Common myeloid progenitor, CD34-positive (primary cell): ENCODE results near the gene SERAC1.

Source experiments
- CTCF ChIA-PET: fragments of 350-600 bp; sonication (Branson Sonifier 250); formaldehyde crosslinking; loops from one replicate; lab custom pipeline; 2021; ENCODE audit warnings: antibody characterized with exemption; lab: Charles Lee
- POLR2A ChIA-PET: fragments of 350-600 bp; sonication (Branson Sonifier 250); formaldehyde crosslinking; loops from one replicate; lab custom pipeline; 2021; ENCODE audit warnings: antibody characterized with exemption; lab: Charles Lee
- DNase-seq, 3 donors: peaks; one replicate each; pipeline versions ENCODE4 v3.0.0 to v3.0.0-alpha.2; 2013
- H3K27ac ChIP-seq, 2 experiments: 1 replicate in 1 of 2; 2 replicates in 1 of 2; pipeline ENCODE4 v1.7.0; 2013; ENCODE audit warnings: inconsistent platforms in 2 of 2, low read length in 2 of 2, mild to moderate bottlenecking in 2 of 2, low read depth in 1 of 2, moderate library complexity in 1 of 2; ENCODE audit not compliant: severe bottlenecking in 2 of 2, insufficient read depth in 1 of 2, poor library complexity in 1 of 2
- H3K27me3 ChIP-seq, 5 experiments: replicated peaks in 2 of 5; 1 replicate in 3 of 5; 2 replicates in 2 of 5; pipeline versions ENCODE4 v1.6.1 to v1.7.0; 2013; ENCODE audit warnings: low read length in 4 of 5, mild to moderate bottlenecking in 2 of 5, moderate library complexity in 2 of 5, inconsistent platforms in 1 of 5; ENCODE audit not compliant: insufficient read depth in 5 of 5, control insufficient read depth in 4 of 5
- H3K36me3 ChIP-seq, 4 experiments: 1 replicate in 2 of 4; 2 replicates in 2 of 4; pipeline versions ENCODE4 v1.6.1 to v1.7.0; 2013; ENCODE audit warnings: low read length in 3 of 4, control low read depth in 1 of 4, mild to moderate bottlenecking in 1 of 4; ENCODE audit not compliant: control insufficient read depth in 4 of 4, insufficient read depth in 4 of 4
- H3K4me1 ChIP-seq, 4 experiments: 1 replicate in 3 of 4; 2 replicates in 1 of 4; pipeline versions ENCODE4 v1.6.1 to v1.7.1; 2013; ENCODE audit warnings: low read length in 3 of 4, mild to moderate bottlenecking in 3 of 4, control low read depth in 1 of 4, inconsistent platforms in 1 of 4, moderate library complexity in 1 of 4; ENCODE audit not compliant: control insufficient read depth in 4 of 4, insufficient read depth in 4 of 4; ENCODE audit errors: control extremely low read depth in 1 of 4
- H3K4me3 ChIP-seq, 7 experiments: 1 replicate in 4 of 7; 2 replicates in 3 of 7; pipeline versions ENCODE4 v1.5.1 to v1.7.0; 2013; ENCODE audit warnings: mild to moderate bottlenecking in 7 of 7, low read length in 6 of 7, moderate library complexity in 6 of 7, inconsistent platforms in 2 of 7, low read depth in 2 of 7, control low read depth in 1 of 7; ENCODE audit not compliant: insufficient read depth in 4 of 7, control insufficient read depth in 1 of 7; ENCODE audit errors: extremely low read depth in 1 of 7
- H3K9me3 ChIP-seq, 5 experiments: 1 replicate in 4 of 5; 2 replicates in 1 of 5; pipeline versions ENCODE4 v1.6.1 to v1.7.1; 2013; ENCODE audit warnings: low read length in 4 of 5, mild to moderate bottlenecking in 2 of 5, inconsistent platforms in 1 of 5, low read depth in 1 of 5, moderate library complexity in 1 of 5; ENCODE audit not compliant: control insufficient read depth in 4 of 5, insufficient read depth in 2 of 5; ENCODE audit errors: control extremely low read depth in 1 of 5
- WGBS: methylation state at CpG from one replicate; pipeline ENCODE4 v1.1.5; 2013; ENCODE audit not compliant: insufficient coverage; 5-methylcytosine and 5-hydroxymethylcytosine counted together

The SERAC1 gene

GRCh38 chr6:158085261-158086053, 82.6 kb downstream of the SERAC1 start:
- Histone ChIP-seq H3K36me3 (peaks cover 4 to 65% (median 35%) of the 10 kb centered on the region in 4 experiments), H3K4me1 (peaks cover 0 to 22% (median 11%) of the 10 kb centered on the region in 4 experiments), H3K9me3 (no peaks in the 10 kb centered on the region), H3K27me3 (no peaks in the 10 kb centered on the region), H3K4me3 (no peak overlapping the region), H3K27ac (no peak overlapping the region)
- no peak for DNase-seq
- 90% methylated on average over 21 of the region's 21 CpGs for WGBS
- POLR2A ChIA-PET: no interaction called here
- CTCF ChIA-PET: interaction anchor here (0.7 to 3.7 kb wide), 3 partner anchors 9 to 321 kb away, joined by 3 to 18 read pairs (median 18); no protein-coding TSS in a partner anchor

GRCh38 chr6:158083455-158084325, 84.4 kb downstream of the SERAC1 start:
- CTCF ChIA-PET: interaction anchor here (4.4 kb wide), 1 partner anchor 10 kb away, joined by 26 read pairs; no protein-coding TSS in a partner anchor
- Histone ChIP-seq H3K36me3 (peaks cover 3 to 64% (median 35%) of the 10 kb centered on the region in 4 experiments), H3K27me3 (no peaks in the 10 kb centered on the region)

GRCh38 chr6:158081657-158081935, 86.5 kb downstream of the SERAC1 start:
- H3K4me3 ChIP-seq: no peak overlapping the region
- no peaks in the 10 kb centered on the region for H3K27me3 ChIP-seq
- no peak overlapping the region for H3K27ac ChIP-seq
- peaks cover 7 to 68% (median 35%) of the 10 kb centered on the region in 4 experiments for H3K36me3 ChIP-seq
- H3K4me1 ChIP-seq: peaks cover 0 to 12% (median 8%) of the 10 kb centered on the region in 4 experiments
- H3K9me3 ChIP-seq: no peaks in the 10 kb centered on the region
- WGBS: 92% methylated on average over 4 of the region's 6 CpGs
- no peak for DNase-seq
- CTCF ChIA-PET: interaction anchor here (1.4 to 4.4 kb wide), 2 partner anchors 8 to 208 kb away, joined by 3 to 26 read pairs; no protein-coding TSS in a partner anchor
- POLR2A ChIA-PET: no interaction called here

More at GRCh38 chr6:158083455-158084325, 84.4 kb downstream of the SERAC1 start:
- POLR2A ChIA-PET: no interaction called here
- no peak overlapping the region for H3K27ac ChIP-seq
- no peaks in the 10 kb centered on the region for H3K9me3 ChIP-seq
- peaks cover 0 to 22% (median 11%) of the 10 kb centered on the region in 4 experiments for H3K4me1 ChIP-seq
- WGBS: 94% methylated on average over 19 of the region's 23 CpGs
- no peak overlapping the region for H3K4me3 ChIP-seq
- DNase-seq: no peak

DNA sequence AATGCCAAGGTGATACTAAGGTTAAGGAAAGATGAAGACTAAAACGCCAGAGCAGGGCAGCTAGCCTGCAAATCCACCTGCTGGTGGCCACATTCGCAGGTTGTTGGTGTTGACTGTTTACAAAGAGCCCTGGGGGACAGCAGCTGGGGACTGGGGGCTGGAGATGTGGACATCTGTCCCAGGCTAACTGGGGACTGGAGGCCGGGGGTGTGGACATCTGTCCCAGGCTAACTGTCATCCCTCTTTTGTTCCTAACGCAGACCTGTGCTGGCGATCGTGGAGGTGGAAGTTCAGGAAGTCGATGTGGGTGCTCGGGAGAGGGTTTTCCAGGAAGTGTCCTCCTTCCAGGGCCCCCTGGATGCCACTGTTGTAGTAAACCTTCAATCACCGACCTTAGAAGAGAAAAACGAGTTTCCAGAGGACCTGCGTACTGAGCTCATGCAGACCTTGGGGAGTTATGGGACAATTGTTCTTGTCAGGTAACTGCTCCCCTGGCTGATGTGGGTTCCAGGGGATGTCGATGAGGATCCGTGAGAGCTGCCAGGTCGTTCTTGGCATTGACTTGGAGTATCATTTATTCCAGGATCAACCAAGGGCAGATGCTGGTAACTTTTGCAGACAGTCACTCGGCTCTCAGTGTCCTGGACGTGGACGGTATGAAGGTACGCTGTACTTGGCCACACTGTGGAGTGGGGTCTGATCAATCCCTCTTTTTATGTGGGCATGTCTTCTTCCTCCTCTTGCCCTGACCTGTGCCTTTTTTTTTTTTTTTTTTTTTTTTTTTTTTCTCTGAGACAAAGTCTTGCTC, 87.0 kb downstream of the SERAC1 start:
- no peak overlapping the region for H3K27ac ChIP-seq
- peaks cover 7 to 69% (median 32%) of the 10 kb centered on the region in 4 experiments for H3K36me3 ChIP-seq
- H3K27me3 ChIP-seq: no peaks in the 10 kb centered on the region
- no peak for DNase-seq
- H3K9me3 ChIP-seq: no peaks in the 10 kb centered on the region
- 89% methylated on average over 18 of the region's 18 CpGs for WGBS
- no peak overlapping the region for H3K4me3 ChIP-seq
- peaks cover 0 to 6% (median 3%) of the 10 kb centered on the region in 4 experiments for H3K4me1 ChIP-seq
- ChIA-PET POLR2A (no interaction called here), CTCF (interaction anchor here (1.4 to 4.4 kb wide), 2 partner anchors 7 to 208 kb away, joined by 3 to 26 read pairs; no protein-coding TSS in a partner anchor)

GRCh38 chr6:158078320-158078719, 89.7 kb downstream of the SERAC1 start:
- H3K27me3 ChIP-seq: no peaks in the 10 kb centered on the region
- no peaks in the 10 kb centered on the region for H3K9me3 ChIP-seq
- H3K4me1 ChIP-seq: no peaks in the 10 kb centered on the region
- POLR2A ChIA-PET: interaction anchor here (0.7 kb wide), 1 partner anchor 52 kb away, joined by 4 read pairs; no protein-coding TSS in a partner anchor
- no peak for DNase-seq
- peaks cover 7 to 48% (median 21%) of the 10 kb centered on the region in 4 experiments for H3K36me3 ChIP-seq
- H3K4me3 ChIP-seq: no peak overlapping the region
- WGBS: 100% methylated on average over 1 of the region's 7 CpGs
- H3K27ac ChIP-seq: no peak overlapping the region
- CTCF ChIA-PET: interaction anchor here (3.7 kb wide), 1 partner anchor 8 kb away, joined by 18 read pairs; no protein-coding TSS in a partner anchor

GRCh38 chr6:158077676-158078075, 90.4 kb downstream of the SERAC1 start:
- H3K9me3 ChIP-seq: no peaks in the 10 kb centered on the region
- no peaks in the 10 kb centered on the region for H3K4me1 ChIP-seq
- 96% methylated on average over 10 of the region's 10 CpGs for WGBS
- ChIA-PET CTCF (interaction anchor here (0.6 to 3.7 kb wide), 2 partner anchors 9 to 744 kb away, joined by 3 to 18 read pairs; no protein-coding TSS in a partner anchor), POLR2A (no interaction called here)
- H3K36me3 ChIP-seq: peaks cover 7 to 43% (median 20%) of the 10 kb centered on the region in 4 experiments
- no peak overlapping the region for H3K4me3 ChIP-seq
- no peaks in the 10 kb centered on the region for H3K27me3 ChIP-seq
- no peak overlapping the region for H3K27ac ChIP-seq
- no peak for DNase-seq
